Activated T-helper 9 cell treated with anti-CD3 and anti-CD28 coated beads, Interleukin-2, amount 50 U/mL, for 16 hours (primary cell): Measurements from ENCODE around the gene GJC2.

ENCODE experiments used
- DNase-seq: peaks from one replicate; pipeline ENCODE4 v3.0.0-alpha.2; 2020; ENCODE audit warnings: low read depth

GJC2 gene

DNA sequence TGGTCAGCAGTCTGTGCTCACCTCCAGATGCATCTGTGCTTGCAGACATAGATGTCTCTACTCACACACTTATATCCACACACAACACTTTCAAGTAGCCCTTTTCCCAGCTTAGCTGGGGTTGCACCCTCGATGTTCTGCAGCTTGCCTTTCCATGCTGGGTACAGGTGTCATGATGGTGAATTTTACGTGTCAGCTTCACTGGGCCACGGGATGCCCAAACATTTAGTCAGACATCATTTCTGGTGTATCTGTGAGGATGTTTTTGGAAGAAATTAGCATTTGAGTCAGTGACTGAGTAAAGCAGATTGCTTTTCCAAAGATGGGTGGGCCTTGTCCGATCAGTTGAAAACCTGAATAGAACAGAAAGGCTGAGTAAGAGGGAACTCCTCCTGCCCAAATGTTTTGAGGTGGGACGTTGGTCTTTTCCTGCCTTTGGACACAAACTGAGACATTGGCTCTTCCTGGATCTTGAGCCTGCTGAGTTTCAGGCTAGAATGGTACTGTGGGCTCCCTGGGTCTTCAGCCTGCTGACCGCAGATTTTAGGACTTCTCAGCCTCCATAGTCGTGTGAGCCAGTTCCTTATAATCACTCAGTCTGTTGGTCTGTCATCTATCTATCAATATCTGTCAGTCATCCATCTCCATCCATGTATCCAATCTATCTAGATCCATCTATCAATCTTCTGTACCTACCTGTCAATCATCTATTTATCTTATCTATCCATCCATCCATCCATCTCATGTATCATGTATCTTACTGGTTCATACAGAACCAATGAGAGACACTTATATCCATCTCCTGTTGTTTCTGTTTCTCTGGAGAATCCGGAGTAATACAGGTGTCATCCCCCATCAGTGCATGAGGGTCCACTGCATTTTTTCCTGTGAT lies 45.4 kb downstream of the GJC2 start:
- no peak for DNase-seq

- DNase-seq, result no peak
Observed at GRCh38 chr1:228197555-228198147, 47.9 kb downstream of the GJC2 start.

- no peak for DNase-seq
Observed at GRCh38 chr1:228198977-228199590, 49.4 kb downstream of the GJC2 start.

DNA sequence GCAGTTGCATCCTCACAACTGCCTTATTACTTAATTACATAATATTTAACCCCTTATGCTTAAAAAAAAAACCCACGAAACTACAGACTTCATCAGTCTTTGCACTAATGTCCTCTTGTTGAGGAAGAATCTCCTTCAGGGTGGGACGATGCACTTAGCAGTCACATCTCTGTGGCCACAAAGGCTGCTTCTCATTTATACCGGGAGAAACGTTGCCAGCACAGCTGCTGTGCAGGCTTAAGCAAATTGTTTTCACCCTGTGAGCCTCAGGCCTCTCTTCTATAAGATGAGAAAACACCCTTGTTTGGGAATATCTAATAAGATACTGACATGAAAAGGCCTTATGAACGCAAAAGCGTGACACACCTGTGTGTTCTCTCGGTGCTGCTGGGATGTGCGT lies 55.2 kb downstream of the GJC2 start:
- DNase-seq, result no peak

- no peak for DNase-seq
Observed at GRCh38 chr1:228205526-228206436, 56.1 kb downstream of the GJC2 start.

GRCh38 chr1:228206582-228207351 lies 57.0 kb downstream of the GJC2 start:
- DNase-seq, result no peak

DNA sequence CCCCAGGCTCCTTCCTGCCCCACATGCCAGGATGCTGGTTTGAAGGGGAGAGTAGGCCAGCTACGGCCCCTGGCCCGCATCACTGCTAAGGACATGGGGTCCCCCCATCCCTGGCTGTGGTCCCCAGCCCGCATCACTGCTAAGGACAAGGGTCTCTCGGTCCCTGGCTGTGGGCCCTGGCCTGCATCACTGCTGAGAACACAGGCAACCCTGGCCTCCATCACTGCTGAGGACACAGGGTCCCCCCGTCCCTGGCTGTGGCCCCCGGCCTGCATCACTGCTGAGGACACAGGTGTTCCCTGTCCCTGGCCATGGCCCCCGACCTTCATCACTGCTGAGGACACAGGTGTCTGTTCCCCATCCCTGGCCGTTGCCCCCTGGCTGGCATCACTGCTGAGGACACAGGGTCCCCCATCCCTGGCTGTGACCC lies 57.7 kb downstream of the GJC2 start:
- no peak for DNase-seq

DNA sequence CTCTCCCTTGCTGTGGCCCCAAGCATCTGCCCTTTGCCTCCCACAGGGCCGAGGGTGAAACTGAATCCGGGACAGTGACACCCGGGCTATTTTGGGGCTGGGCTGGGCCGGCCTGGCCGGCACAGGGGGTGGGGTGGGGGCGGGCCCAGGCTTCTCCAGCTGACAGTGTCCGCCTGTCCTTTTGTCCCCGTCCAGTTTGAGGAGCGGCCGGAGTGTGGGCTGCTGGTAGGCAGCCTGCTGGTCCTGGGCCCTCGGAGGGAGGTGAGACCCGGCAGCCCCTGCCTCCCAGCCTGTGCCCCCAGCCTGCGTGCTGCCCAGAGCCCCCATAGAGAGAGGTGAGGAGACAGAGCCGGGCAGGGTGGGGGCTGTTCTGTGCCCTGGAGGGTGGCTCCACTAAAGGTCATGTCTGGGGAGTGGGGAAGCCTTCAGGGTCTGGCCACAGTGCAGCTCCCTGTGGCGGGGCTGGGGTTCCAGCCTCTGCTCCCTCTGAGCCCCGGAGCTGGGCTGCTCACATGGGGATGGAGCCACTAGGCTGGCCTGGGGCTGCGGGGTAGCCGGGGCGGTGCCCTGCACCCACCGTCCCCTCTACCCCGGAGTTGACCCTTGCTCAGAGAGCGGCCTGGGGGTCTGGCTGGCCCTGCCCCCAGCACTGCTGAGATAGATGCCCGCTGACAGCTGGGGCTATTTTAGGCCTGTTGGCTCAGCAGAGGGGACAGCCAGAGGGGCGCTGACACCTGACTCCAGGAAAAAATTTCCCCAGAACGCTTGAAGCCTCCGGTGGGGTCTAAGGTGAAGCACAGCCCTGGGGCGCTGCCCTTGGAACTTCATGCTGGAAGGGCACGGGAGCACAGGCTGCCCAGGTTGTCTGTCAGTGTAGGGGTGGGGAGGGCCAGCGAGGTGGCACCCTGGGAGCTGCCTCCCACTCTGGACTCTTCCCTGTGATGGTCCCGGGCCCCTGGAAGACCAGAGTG lies 58.4 kb downstream of the GJC2 start, which contains the start of gene OBSCN:
TSS of gene OBSCN (plus strand) at position 194 of the 971 bp plus-strand sequence. CDS start 3,740 bp downstream, outside the sequence.
- DNase-seq, result no peak

DNA sequence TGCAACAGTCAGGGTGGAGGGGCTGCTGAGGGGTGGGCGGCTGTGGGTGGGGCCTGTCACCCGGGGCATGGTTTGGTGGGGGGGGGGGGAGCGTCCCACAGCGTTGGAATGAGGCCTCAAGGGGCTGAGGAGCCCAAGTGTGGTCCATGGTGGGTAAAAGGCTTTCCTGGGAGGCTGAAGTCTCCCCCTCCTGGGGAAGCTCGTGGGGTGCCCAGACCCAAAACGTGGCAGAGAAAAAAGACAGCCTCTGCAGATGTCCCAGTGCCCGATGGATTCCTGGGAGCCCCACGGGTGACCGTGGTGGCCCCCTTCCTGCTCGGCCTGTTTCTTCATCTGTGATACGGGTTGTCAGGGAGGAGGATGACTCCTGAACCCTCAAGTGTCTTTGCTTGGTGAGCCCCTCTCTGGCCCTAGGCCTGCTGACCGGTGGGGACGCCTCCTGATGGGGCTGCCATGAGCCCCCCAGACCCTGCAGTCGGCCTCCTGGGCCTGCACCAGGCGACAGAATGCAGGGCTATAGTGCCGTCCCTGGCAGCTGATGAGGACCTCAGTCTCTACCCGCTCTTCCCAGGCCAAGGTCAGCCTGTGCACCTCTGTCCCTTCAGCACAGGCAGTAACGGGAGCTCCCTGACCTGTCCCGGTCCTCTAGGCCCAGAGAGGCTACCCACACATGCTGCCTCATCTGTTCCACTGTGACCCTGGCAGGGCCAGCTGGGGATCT lies 59.3 kb downstream of the GJC2 start:
- no peak for DNase-seq
